Middle frontal gyrus (tissue), 1 donor: ENCODE measurements around the gene FAM181B.
"Not testable (repeated sequence)": the region's sequence is repeated elsewhere in the genome, so short reads cannot be mapped to it uniquely, and the experiment has no call there.

Experiments
- DNase-seq: peaks from one replicate; pipeline ENCODE4 v3.0.0-alpha.2; 2015; ENCODE audit warnings: low spot score; ENCODE audit errors: extremely low spot score

FAM181B gene

GRCh38 chr11:82732734-82733443 lies 775 bp downstream of the FAM181B start:
- no peak for DNase-seq

GRCh38 chr11:82732348-82732733 lies 1.3 kb downstream of the FAM181B start:
- DNase-seq: no peak

GRCh38 chr11:82731691-82732277 lies 1.9 kb downstream of the FAM181B start:
- no peak for DNase-seq

GRCh38 chr11:82730754-82731153 lies 2.9 kb downstream of the FAM181B start:
- no peak for DNase-seq

- DNase-seq: no peak
Measured at GRCh38 chr11:82730286-82730685, 3.4 kb downstream of the FAM181B start.

- no peak for DNase-seq
Measured at GRCh38 chr11:82724026-82724425, 9.6 kb downstream of the FAM181B start.

- DNase-seq: no peak
Measured at GRCh38 chr11:82722231-82722630, 11.4 kb downstream of the FAM181B start.

GRCh38 chr11:82720267-82721065 lies 13.2 kb downstream of the FAM181B start:
- DNase-seq: no peak

- DNase-seq: peak; percentile 65
Measured at GRCh38 chr11:82719361-82720105, 14.1 kb downstream of the FAM181B start.

- peak; percentile 29 for DNase-seq
Measured at GRCh38 chr11:82718821-82719220, 14.8 kb downstream of the FAM181B start.

- peak; percentile 82 for DNase-seq
Measured at GRCh38 chr11:82718307-82718706, 15.4 kb downstream of the FAM181B start.

GRCh38 chr11:82714346-82715174 lies 19.1 kb downstream of the FAM181B start:
- DNase-seq: no peak

- DNase-seq: no peak
Measured at GRCh38 chr11:82711648-82712047, 22.0 kb downstream of the FAM181B start.

- no peak for DNase-seq
Measured at GRCh38 chr11:82703796-82704195, 29.9 kb downstream of the FAM181B start.

GRCh38 chr11:82703226-82703625 lies 30.4 kb downstream of the FAM181B start:
- DNase-seq: no peak

- DNase-seq: no peak
Measured at GRCh38 chr11:82701847-82702520, 31.7 kb downstream of the FAM181B start.

- no peak for DNase-seq
Measured at GRCh38 chr11:82698576-82699352, 34.9 kb downstream of the FAM181B start.

GRCh38 chr11:82692981-82693380 lies 40.7 kb downstream of the FAM181B start:
- DNase-seq: no peak

GRCh38 chr11:82689347-82689746 lies 44.3 kb downstream of the FAM181B start:
- DNase-seq: not testable (repeated sequence)
